Endothelial cell of umbilical vein (primary cell): ENCODE data around the gene KIF22. TPM values are rescaled to one million over a fixed set of nuclear protein-coding genes. Genes with fewer than 3 reads are reported as not detected.
"Not testable (repeated sequence)": the region's sequence is repeated elsewhere in the genome, so short reads cannot be mapped to it uniquely, and the experiment has no call there.

Experiments
- BruUV-seq: library from RNA; stranded (reverse); fragments of 400-500 nt; replicated peaks from 2 replicates; lab custom pipeline; 2021; lab: Mats Ljungman, UMichigan
- CTCF ChIA-PET: fragments of 300-600, 350-600 bp; sonication (Branson Sonifier 250); formaldehyde crosslinking; loops from one replicate; lab custom pipeline; 2021; ENCODE audit warnings: antibody characterized with exemption, inconsistent platforms; lab: Charles Lee
- POLR2A ChIA-PET: fragments of 300-600, 350-600 bp; sonication (Branson Sonifier 250); formaldehyde crosslinking; loops from one replicate; lab custom pipeline; 2021; ENCODE audit warnings: antibody characterized with exemption, inconsistent platforms; lab: Charles Lee
- DNase-seq: peaks from one replicate; pipeline ENCODE4 v3.0.0-alpha.2; 2011; ENCODE audit warnings: low read depth, low spot score
- FAIRE-seq: peaks from 2 replicates; lab custom pipeline; 2011; peaks lifted over from hg19 to GRCh38; lab: Jason Lieb, UNC
- H2AFZ ChIP-seq: 2 replicates; pipeline ENCODE4 v1.6.0; 2012; ENCODE audit warnings: low read depth, low read length, control low read depth, inconsistent platforms
- H3K27ac ChIP-seq: 2 replicates; pipeline ENCODE4 v1.5.1; 2011; ENCODE audit warnings: low read depth, mild to moderate bottlenecking, control low read depth, low read length, moderate library complexity; ENCODE audit not compliant: insufficient read depth
- H3K27me3 ChIP-seq, 2 experiments: 2 replicates each; pipeline versions ENCODE4 v1.6.0 to v1.6.1; 2011; ENCODE audit warnings: low read length in 2 of 2, mixed read lengths in 1 of 2; ENCODE audit not compliant: control insufficient read depth in 2 of 2, insufficient read depth in 2 of 2
- H3K36me3 ChIP-seq, 2 experiments: 2 replicates in 1 of 2; 3 replicates in 1 of 2; pipeline ENCODE4 v1.5.1; 2011; ENCODE audit warnings: low read length in 2 of 2, mild to moderate bottlenecking in 1 of 2, moderate library complexity in 1 of 2; ENCODE audit not compliant: control insufficient read depth in 2 of 2, insufficient read depth in 2 of 2; ENCODE audit errors: extremely low read depth in 1 of 2
- H3K4me1 ChIP-seq: 3 replicates; pipeline ENCODE4 v1.5.1; 2011; ENCODE audit warnings: mild to moderate bottlenecking, low read length; ENCODE audit not compliant: control insufficient read depth, insufficient read depth; ENCODE audit errors: extremely low read depth
- H3K4me2 ChIP-seq: 2 replicates; pipeline ENCODE4 v1.6.1; 2011; ENCODE audit warnings: low read length, control low read depth, mixed read lengths; ENCODE audit not compliant: insufficient read depth
- H3K4me3 ChIP-seq, 3 experiments: fragments of 200-600 bp in 1 of 3; sonication (generic), shearing (Covaris generic) in 1 of 3; replicated peaks in 1 of 3; 2 replicates each; pipeline ENCODE4 v1.5.1; 2011 to 2016; ENCODE audit warnings: control low read depth in 3 of 3, low read length in 3 of 3, mild to moderate bottlenecking in 2 of 3, inconsistent platforms in 1 of 3, low read depth in 1 of 3, moderate library complexity in 1 of 3; ENCODE audit not compliant: insufficient read depth in 1 of 3
- H3K79me2 ChIP-seq: 2 replicates; pipeline ENCODE4 v1.6.0; 2012; ENCODE audit warnings: low read length, inconsistent platforms; ENCODE audit not compliant: control insufficient read depth, insufficient read depth
- H3K9ac ChIP-seq: replicated peaks from 2 replicates; pipeline ENCODE3; 2011; ENCODE audit warnings: low read length, control low read depth; ENCODE audit not compliant: insufficient read depth; ENCODE audit errors: extremely low read depth
- H3K9me1 ChIP-seq: replicated peaks from 3 replicates; pipeline ENCODE4 v1.6.0; 2011; ENCODE audit warnings: mild to moderate bottlenecking, low read length; ENCODE audit not compliant: control insufficient read depth, insufficient read depth; ENCODE audit errors: extremely low read depth
- H3K9me3 ChIP-seq: replicated peaks from 2 replicates; pipeline ENCODE4 v1.5.1; 2012; ENCODE audit warnings: low read length, inconsistent platforms; ENCODE audit not compliant: control insufficient read depth, insufficient read depth
- H4K20me1 ChIP-seq: replicated peaks from 2 replicates; pipeline ENCODE3; 2011; ENCODE audit warnings: mild to moderate bottlenecking, low read length; ENCODE audit not compliant: control insufficient read depth, insufficient read depth; ENCODE audit errors: extremely low read depth
- CTCF ChIP-seq, 2 donors: IDR thresholded peaks; 1 replicate in 1 of 2; 2 replicates in 1 of 2; pipeline ENCODE4 v1.5.1; 2011; ENCODE audit warnings: low read length in 2 of 2, mild to moderate bottlenecking in 2 of 2, moderate library complexity in 2 of 2, control low read depth in 1 of 2, inconsistent platforms in 1 of 2, low read depth in 1 of 2; ENCODE audit not compliant: insufficient read depth in 1 of 2; ENCODE audit errors: extremely low read depth in 1 of 2
- EZH2 ChIP-seq: IDR thresholded peaks from 2 replicates; pipeline ENCODE4 v1.6.1; 2012; ENCODE audit warnings: borderline replicate concordance, low read depth, mild to moderate bottlenecking, moderate library complexity, low read length, inconsistent platforms; ENCODE audit not compliant: severe bottlenecking
- FOS ChIP-seq: IDR thresholded peaks from 2 replicates; pipeline ENCODE4 v1.6.1; 2011; ENCODE audit warnings: mild to moderate bottlenecking, low read length, moderate library complexity, borderline replicate concordance; ENCODE audit not compliant: insufficient read depth
- GATA2 ChIP-seq: IDR thresholded peaks from 2 replicates; pipeline ENCODE4 v1.7.0; 2011; ENCODE audit warnings: low read depth, mild to moderate bottlenecking, moderate library complexity, mixed read lengths, low read length; ENCODE audit not compliant: insufficient read length, insufficient read depth
- JUN ChIP-seq: IDR thresholded peaks from 2 replicates; pipeline ENCODE4 v1.6.1; 2011; ENCODE audit warnings: borderline replicate concordance, low read depth; ENCODE audit not compliant: insufficient read length, insufficient read depth
- MAX ChIP-seq: IDR thresholded peaks from 2 replicates; pipeline ENCODE4 v1.6.1; 2011; ENCODE audit not compliant: insufficient read depth, insufficient read length
- MYC ChIP-seq: IDR thresholded peaks from one replicate; pipeline ENCODE4 v1.6.1; 2011; ENCODE audit warnings: mild to moderate bottlenecking, low read depth, low read length
- POLR2A ChIP-seq: IDR thresholded peaks from 2 replicates; pipeline ENCODE4 v1.6.1; 2012; ENCODE audit warnings: low read depth, mild to moderate bottlenecking, control low read depth, low read length
- POLR2AphosphoS5 ChIP-seq: IDR thresholded peaks from 2 replicates; pipeline ENCODE4 v1.6.1; 2012; ENCODE audit warnings: low read depth, mild to moderate bottlenecking, control low read depth, low read length, moderate library complexity; ENCODE audit not compliant: insufficient read depth
- dilution Hi-C: fragments of 300-500 bp; cut with MboI; formaldehyde crosslinking; loops from one replicate; pipeline ENCODE4 v1.15.0; 2019; ENCODE audit warnings: low sequenced_read_pairs; ENCODE audit not compliant: extremely low pct_ligation_motif_present
- intact Hi-C: fragments of 100-400 bp; cut with micrococcal nuclease; formaldehyde crosslinking; loops from one replicate; pipeline ENCODE4 v1.10.0; 2022
- polyA plus RNA-seq, 4 experiments: library from polyadenylated mRNA; depleted of rRNA in 3 of 4; stranded (reverse) in 3 of 4; unstranded in 1 of 4; fragments of >200 nt; gene quantifications; 2 replicates each; pipeline versions ENCODE4 v1.2.1 to v1.2.3, GENCODE V29; 2011 to 2012; ENCODE audit warnings: missing spikeins in 1 of 4
- total RNA-seq: library from RNA; stranded (reverse); gene quantifications from 2 replicates; pipeline ENCODE4 v1.2.3, GENCODE V29; 2021

KIF22 gene
- total and polyA plus RNA-seq, 2 donors (not counting 3 experiments of a cell fraction or from before 2014, with no cell fraction given) = 67.3 to 90.0 TPM

GRCh38 chr16:29756654-29757053 is 33.9 kb upstream of the KIF22 start:
- Histone ChIP-seq H3K9me1 (no peaks in the 10 kb centered on the region), H2AFZ (no peak overlapping the region), H3K36me3 (no peaks in the 10 kb centered on the region), H3K4me1 (no peaks in the 10 kb centered on the region), H3K9ac (no peak overlapping the region), H3K9me3 (no peaks in the 10 kb centered on the region), H3K4me2 (no peak overlapping the region), H3K4me3 (no peak overlapping the region), H3K27ac (no peak overlapping the region), H3K79me2 (no peaks in the 10 kb centered on the region), H4K20me1 (no peaks in the 10 kb centered on the region), H3K27me3 (no peaks in the 10 kb centered on the region)
- TF ChIP-seq MYC (no peak), GATA2 (no peak), CTCF (IDR thresholded peaks at IDR 0.05; ENCODE audit: extremely low read depth in 1 of 2, insufficient read depth in 1 of 2, low read depth in 1 of 2, low read length in 2 of 2) (no peak), MAX (no peak), JUN (no peak), POLR2A (no peak), FOS (no peak), POLR2AphosphoS5 (no peak), EZH2 (no peak)
- dilution Hi-C loops (no loop called here), intact Hi-C loops (no loop called here)
- FAIRE-seq (no peak), DNase-seq (no peak)
- ChIA-PET POLR2A (no interaction called here), CTCF (interaction anchor here (0.9 to 1.0 kb wide), 2 partner anchors 28 to 29 kb away, joined by 4 read pairs; no protein-coding TSS in a partner anchor)
- BruUV-seq = no TSS peak

- intact Hi-C loops, H3K4me2 ChIP-seq, H3K9me3 ChIP-seq, H3K9ac ChIP-seq, BruUV-seq, POLR2A ChIA-PET, DNase-seq, dilution Hi-C loops, H4K20me1 ChIP-seq, H3K79me2 ChIP-seq, FAIRE-seq, H3K27me3 ChIP-seq, H3K9me1 ChIP-seq, H3K4me1 ChIP-seq, H3K4me3 ChIP-seq, H3K36me3 ChIP-seq, H2AFZ ChIP-seq, H3K27ac ChIP-seq: not testable (repeated sequence)
- CTCF ChIA-PET = interaction anchor here (0.9 to 1.0 kb wide), 2 partner anchors 28 kb away, joined by 4 read pairs; no protein-coding TSS in a partner anchor
Observed at GRCh38 chr16:29757086-29757485, 33.5 kb upstream of the KIF22 start.
